IPS-20b (cell line): ENCODE measurements around the gene VRK1.

ENCODE experiments used
- H3K27ac ChIP-seq: one replicate; pipeline ENCODE4 v1.5.1; 2013; ENCODE audit warnings: low read length
- H3K27me3 ChIP-seq: 2 replicates; pipeline ENCODE4 v1.6.1; 2013; ENCODE audit warnings: mild to moderate bottlenecking, low read length, inconsistent platforms; ENCODE audit not compliant: insufficient read depth
- H3K36me3 ChIP-seq: 2 replicates; pipeline ENCODE4 v1.6.1; 2013; ENCODE audit warnings: low read depth, mild to moderate bottlenecking, inconsistent platforms, low read length, moderate library complexity; ENCODE audit not compliant: insufficient read depth
- H3K4me1 ChIP-seq: 2 replicates; pipeline ENCODE4 v1.6.1; 2013; ENCODE audit warnings: mild to moderate bottlenecking, control low read depth, inconsistent platforms, low read length, moderate library complexity; ENCODE audit not compliant: insufficient read depth
- H3K4me3 ChIP-seq: 2 replicates; pipeline ENCODE4 v1.5.1; 2013; ENCODE audit warnings: mild to moderate bottlenecking, low read length, inconsistent platforms
- H3K9ac ChIP-seq: 2 replicates; pipeline ENCODE4 v1.6.1; 2013; ENCODE audit warnings: low read depth, mild to moderate bottlenecking, inconsistent platforms, low read length, moderate library complexity
- H3K9me3 ChIP-seq: 2 replicates; pipeline ENCODE4 v1.6.1; 2013; ENCODE audit warnings: mild to moderate bottlenecking, low read depth, low read length, inconsistent platforms; ENCODE audit not compliant: insufficient read depth

Gene VRK1

DNA sequence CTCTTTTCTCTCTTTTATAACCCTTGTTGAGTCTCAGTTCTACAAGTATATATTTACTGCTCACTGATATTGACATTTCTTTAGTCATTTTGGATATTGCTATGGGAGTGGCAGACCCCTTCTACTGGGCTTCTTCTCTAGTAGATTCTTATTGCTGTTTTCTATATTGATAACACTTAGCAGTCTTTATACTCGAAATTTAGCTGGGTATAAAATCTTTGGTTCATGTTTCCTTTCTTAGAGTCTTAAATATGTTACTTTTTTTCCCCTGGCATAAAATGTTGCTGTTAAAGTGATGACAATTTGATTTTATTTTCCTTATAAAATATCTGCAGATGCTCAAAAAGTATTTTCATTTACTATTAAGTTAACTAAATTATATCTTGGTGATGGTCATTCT, 32.6 kb downstream of the VRK1 start:
- Histone ChIP-seq H3K36me3 (peaks cover 13% of the 10 kb centered on the region; the same call in 1 of the 2 replicates), H3K4me3 (no peak overlapping the region), H3K27me3 (no peaks in the 10 kb centered on the region), H3K27ac (no peak overlapping the region), H3K9ac (no peak overlapping the region), H3K9me3 (no peaks in the 10 kb centered on the region), H3K4me1 (no peaks in the 10 kb centered on the region; the same call in 1 of the 2 replicates)

DNA sequence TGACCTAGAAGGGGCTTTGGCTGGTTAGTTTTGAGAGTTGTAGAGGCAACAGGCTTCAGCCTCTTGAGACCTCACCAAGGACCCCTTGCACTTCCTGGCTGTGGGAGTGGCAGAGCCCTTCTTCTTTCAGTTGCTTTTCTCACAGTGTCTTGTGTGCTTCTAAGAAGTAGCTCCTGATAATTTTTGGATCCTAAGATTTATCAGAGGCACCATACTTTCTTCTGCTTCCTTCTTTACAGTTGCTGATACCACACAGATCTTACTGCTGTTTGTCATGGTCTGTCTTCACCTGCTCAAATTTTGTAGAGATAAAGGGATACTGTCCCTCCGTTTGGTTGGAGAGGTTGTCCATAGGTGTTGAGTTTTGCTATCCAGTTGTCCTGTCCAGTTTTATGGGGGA, 33.8 kb downstream of the VRK1 start:
- Histone ChIP-seq H3K27me3 (no peaks in the 10 kb centered on the region), H3K9ac (no peak overlapping the region), H3K36me3 (peaks cover 21% of the 10 kb centered on the region)

GRCh38 chr14:96832351-96832750, 35.2 kb downstream of the VRK1 start:
- Histone ChIP-seq H3K9ac (no peak overlapping the region), H3K4me1 (no peaks in the 10 kb centered on the region; the same call in 1 of the 2 replicates), H3K27ac (no peak overlapping the region), H3K4me3 (no peak overlapping the region), H3K36me3 (peaks cover 30% of the 10 kb centered on the region), H3K27me3 (no peaks in the 10 kb centered on the region), H3K9me3 (no peaks in the 10 kb centered on the region)

More for the DNA sequence above, 33.8 kb downstream of the VRK1 start:
- no peak overlapping the region for H3K4me3 ChIP-seq
- H3K4me1 ChIP-seq, result no peaks in the 10 kb centered on the region; the same call in 1 of the 2 replicates
- no peak overlapping the region for H3K27ac ChIP-seq
- H3K9me3 ChIP-seq, result no peaks in the 10 kb centered on the region

DNA sequence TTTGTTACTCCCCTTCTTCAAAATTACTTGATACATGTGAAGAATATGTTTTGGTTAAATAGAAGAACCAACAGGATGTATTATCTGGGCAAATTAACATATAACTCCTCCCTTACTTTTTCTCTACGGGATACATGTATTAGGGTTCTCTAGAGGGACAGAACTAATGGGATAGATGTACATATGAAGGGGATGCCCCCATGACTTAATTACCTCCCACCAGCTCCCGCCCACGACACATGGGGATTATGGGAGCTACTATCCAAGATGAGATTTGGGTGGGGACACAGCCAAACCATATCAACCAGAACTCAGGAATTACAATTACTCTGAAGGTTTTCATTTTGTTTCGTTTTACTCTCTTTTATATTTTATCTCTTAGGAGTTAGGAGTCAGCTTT, 41.3 kb downstream of the VRK1 start:
- Histone ChIP-seq H3K9me3 (no peaks in the 10 kb centered on the region), H3K27ac (no peak overlapping the region), H3K4me3 (no peak overlapping the region), H3K27me3 (no peaks in the 10 kb centered on the region), H3K9ac (no peak overlapping the region), H3K4me1 (no peaks in the 10 kb centered on the region), H3K36me3 (peaks cover 69% of the 10 kb centered on the region)

- H3K27ac ChIP-seq, result no peak overlapping the region
- no peaks in the 10 kb centered on the region for H3K9me3 ChIP-seq
- H3K36me3 ChIP-seq, result peaks cover 65% of the 10 kb centered on the region
- H3K4me1 ChIP-seq, result no peaks in the 10 kb centered on the region
- no peaks in the 10 kb centered on the region for H3K27me3 ChIP-seq
- no peak overlapping the region for H3K4me3 ChIP-seq
- no peak overlapping the region for H3K9ac ChIP-seq
Observed at GRCh38 chr14:96839251-96839650, 42.1 kb downstream of the VRK1 start.

DNA sequence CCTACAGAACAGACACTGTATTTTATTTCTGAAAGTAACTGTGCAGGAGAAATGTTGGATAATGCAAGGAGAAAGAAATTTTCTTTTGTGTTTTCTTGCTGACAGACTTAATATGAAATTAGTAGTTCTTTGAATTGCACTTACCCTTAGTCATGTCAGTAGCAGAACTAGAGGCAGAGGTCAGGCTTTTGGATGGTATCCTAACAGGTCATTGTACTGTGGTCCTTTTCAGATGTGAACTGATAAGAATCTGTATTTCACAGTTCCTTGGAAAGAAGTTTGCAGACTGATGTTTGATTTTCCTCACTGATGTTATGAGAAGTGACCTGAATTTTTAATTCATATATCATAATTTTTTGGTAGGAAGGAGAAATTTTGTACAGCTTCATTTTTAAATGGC, 46.0 kb downstream of the VRK1 start:
- Histone ChIP-seq H3K4me3 (no peak overlapping the region), H3K9ac (no peak overlapping the region), H3K27me3 (no peaks in the 10 kb centered on the region), H3K36me3 (peaks cover 61% of the 10 kb centered on the region), H3K9me3 (no peaks in the 10 kb centered on the region), H3K4me1 (no peaks in the 10 kb centered on the region), H3K27ac (no peak overlapping the region)

DNA sequence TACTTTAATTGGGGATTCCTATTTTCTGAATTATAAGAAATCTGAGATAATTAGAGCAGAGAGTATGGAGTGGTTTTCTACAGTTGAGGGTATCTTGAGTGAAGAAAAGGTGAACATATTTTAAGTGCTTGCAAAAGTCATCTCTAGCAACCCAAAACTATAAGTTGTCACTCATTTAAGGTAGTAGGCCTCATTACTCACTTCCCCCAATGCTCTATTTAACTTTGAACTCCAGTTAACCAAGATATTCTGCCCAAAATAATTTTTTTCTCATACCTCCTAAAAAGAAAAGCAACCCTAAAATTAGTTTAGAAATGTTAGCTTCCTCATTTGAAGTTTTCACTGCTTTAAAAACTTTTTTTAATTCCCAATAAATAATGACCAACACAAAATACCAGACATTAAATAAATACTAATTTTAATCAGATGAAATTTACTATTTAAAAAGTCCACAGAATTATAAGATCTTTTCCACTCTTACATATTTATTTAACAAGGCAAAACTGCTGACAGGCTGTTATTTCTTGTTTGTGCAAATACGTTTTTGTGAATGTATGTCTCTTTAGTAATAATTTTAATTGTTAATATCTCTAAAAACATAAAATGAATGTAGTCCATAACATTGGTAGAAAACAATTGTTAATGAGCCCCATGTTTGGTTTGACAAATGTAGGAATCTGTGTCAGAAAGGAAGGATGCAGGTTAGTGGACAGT, 47.8 kb downstream of the VRK1 start:
- H3K27me3 ChIP-seq, result no peaks in the 10 kb centered on the region
- no peak overlapping the region for H3K4me3 ChIP-seq
- H3K4me1 ChIP-seq, result no peaks in the 10 kb centered on the region
- H3K36me3 ChIP-seq, result peaks cover 62% of the 10 kb centered on the region
- H3K9me3 ChIP-seq, result no peaks in the 10 kb centered on the region
- no peak overlapping the region for H3K9ac ChIP-seq
- no peak overlapping the region for H3K27ac ChIP-seq

DNA sequence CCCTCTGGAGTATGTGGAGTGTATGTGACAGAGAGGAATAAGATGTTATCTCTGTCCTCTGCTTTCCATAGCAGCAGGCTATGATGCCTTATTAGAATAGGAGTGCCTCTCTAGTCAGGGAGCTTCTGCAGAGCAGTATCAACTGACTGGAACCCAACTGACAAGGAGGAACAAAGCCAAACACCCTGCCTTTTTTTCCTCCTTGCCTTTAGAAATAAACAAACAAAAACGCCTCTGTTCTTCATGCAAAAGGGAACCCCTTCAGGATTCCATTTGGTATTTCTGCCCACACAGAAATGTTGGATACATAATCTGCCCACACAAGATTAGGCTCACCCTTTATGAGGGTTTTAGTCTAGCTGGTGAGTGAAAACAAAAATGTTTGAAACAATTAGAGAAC, 50.3 kb downstream of the VRK1 start:
- Histone ChIP-seq H3K9ac (no peak overlapping the region), H3K27me3 (no peaks in the 10 kb centered on the region), H3K4me3 (no peak overlapping the region), H3K27ac (no peak overlapping the region), H3K4me1 (no peaks in the 10 kb centered on the region), H3K9me3 (no peaks in the 10 kb centered on the region), H3K36me3 (peaks cover 50% of the 10 kb centered on the region)

- H3K36me3 ChIP-seq, result peaks cover 46% of the 10 kb centered on the region
Observed at GRCh38 chr14:96848011-96848410, 50.8 kb downstream of the VRK1 start.

GRCh38 chr14:96849733-96850132, 52.6 kb downstream of the VRK1 start:
- Histone ChIP-seq H3K27ac (no peak overlapping the region), H3K36me3 (peaks cover 50% of the 10 kb centered on the region), H3K4me3 (no peak overlapping the region)

More at GRCh38 chr14:96848011-96848410, 50.8 kb downstream of the VRK1 start:
- H3K27ac ChIP-seq, result no peak overlapping the region
- no peaks in the 10 kb centered on the region for H3K27me3 ChIP-seq
- no peak overlapping the region for H3K4me3 ChIP-seq
- no peak overlapping the region for H3K9ac ChIP-seq
- H3K9me3 ChIP-seq, result no peaks in the 10 kb centered on the region
- H3K4me1 ChIP-seq, result no peaks in the 10 kb centered on the region

DNA sequence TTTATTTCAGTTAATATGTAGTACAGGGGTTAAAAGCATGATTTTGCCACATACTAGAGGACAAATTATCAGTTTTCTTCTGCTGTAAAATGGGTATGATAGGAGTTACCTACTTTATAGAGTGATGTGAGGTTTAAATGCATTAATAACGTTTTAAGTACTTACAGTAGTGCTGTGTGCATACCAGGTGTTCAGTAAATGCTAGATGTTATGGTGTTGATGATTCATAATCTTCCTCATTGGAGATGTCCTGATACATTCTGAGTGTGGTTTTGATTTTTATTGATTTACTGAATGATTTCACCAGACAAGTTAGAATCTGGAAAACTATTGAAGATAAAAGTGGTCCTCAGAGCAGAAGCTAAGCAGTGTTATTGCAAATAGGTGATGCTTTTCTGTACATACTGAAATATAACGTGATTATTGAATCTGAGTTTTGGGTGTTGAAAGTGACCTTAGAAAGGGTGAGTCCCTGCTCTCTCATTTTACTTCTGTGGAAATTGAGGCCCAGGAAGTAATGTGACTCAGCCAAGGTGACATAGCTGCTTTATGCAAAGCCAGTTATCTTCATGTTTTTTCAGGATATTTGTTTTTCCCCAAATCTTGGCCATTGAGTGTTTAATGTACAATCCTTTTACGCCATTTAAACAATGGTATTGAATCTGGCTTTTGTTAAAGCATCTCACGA, 54.7 kb downstream of the VRK1 start:
- H3K36me3 ChIP-seq, result peaks cover 61% of the 10 kb centered on the region
- H3K9ac ChIP-seq, result no peak overlapping the region
- no peak overlapping the region for H3K4me3 ChIP-seq
- no peaks in the 10 kb centered on the region for H3K27me3 ChIP-seq
- no peaks in the 10 kb centered on the region for H3K9me3 ChIP-seq
- H3K4me1 ChIP-seq, result no peaks in the 10 kb centered on the region
- no peak overlapping the region for H3K27ac ChIP-seq

More at GRCh38 chr14:96849733-96850132, 52.6 kb downstream of the VRK1 start:
- H3K9ac ChIP-seq, result no peak overlapping the region
- no peaks in the 10 kb centered on the region for H3K27me3 ChIP-seq
- no peaks in the 10 kb centered on the region for H3K4me1 ChIP-seq
- H3K9me3 ChIP-seq, result no peaks in the 10 kb centered on the region

DNA sequence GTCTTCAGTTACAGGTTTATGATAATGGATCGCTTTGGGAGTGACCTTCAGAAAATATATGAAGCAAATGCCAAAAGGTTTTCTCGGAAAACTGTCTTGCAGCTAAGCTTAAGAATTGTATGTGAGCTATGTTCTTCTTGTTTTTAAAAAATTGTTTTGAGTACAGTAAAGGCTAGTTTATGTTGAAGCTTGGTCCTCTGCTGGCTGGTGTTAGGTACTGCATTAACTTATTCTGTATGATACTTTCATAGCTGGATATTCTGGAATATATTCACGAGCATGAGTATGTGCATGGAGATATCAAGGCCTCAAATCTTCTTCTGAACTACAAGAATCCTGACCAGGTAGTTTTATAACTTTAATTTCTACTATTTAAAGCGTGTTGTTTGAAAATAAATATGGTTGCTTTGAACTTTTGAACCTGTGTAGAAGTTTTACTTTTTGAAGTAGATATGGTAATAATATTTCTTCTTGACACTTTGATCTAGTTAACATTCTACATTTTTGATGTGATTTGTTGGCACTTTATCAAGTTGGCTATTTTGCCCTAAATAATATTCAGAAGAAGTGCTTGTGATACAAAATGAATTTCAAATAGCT, 55.7 kb downstream of the VRK1 start:
- Histone ChIP-seq H3K4me1 (no peaks in the 10 kb centered on the region), H3K27ac (no peak overlapping the region), H3K9ac (no peak overlapping the region), H3K4me3 (no peak overlapping the region), H3K27me3 (no peaks in the 10 kb centered on the region), H3K36me3 (peaks cover 62% of the 10 kb centered on the region), H3K9me3 (no peaks in the 10 kb centered on the region)
